K562 (cell line): ENCODE data around the gene MAP3K12. TPM values are rescaled to one million over a fixed set of nuclear protein-coding genes. Genes with fewer than 3 reads are reported as not detected.

Source experiments
- ATAC-seq: fragments of 200-7000 bp; cut with Tn5 transposase; 3 replicates; pipeline ENCODE4 v1.9.1; 2020; ENCODE audit warnings: moderate library complexity
- BruUV-seq: library from RNA; stranded (reverse); fragments of 400-500 nt; replicated peaks from 2 replicates; lab custom pipeline; 2021; lab: Mats Ljungman, UMichigan
- CTCF ChIA-PET: fragments of 300-600 bp; formaldehyde crosslinking; extraction: SDS; loops from one replicate; lab custom pipeline; 2021; ENCODE audit warnings: low intra/inter-chr PET ratio; lab: Yijun Ruan, JAX
- POLR2A ChIA-PET: fragments of 300-600, 350-650 bp; sonication (Branson Sonifier 250); formaldehyde crosslinking; extraction: SDS; loops from one replicate; lab custom pipeline; 2021; ENCODE audit warnings: antibody characterized with exemption, inconsistent platforms; lab: Yijun Ruan, JAX
- DNase-seq, 4 experiments: peaks; one replicate each; pipeline versions ENCODE4 v3.0.0 to v3.0.0-alpha.2; 2011 to 2018; ENCODE audit warnings: low spot score in 3 of 4, mixed read lengths in 3 of 4; ENCODE audit errors: extremely low read depth in 1 of 4
- FAIRE-seq: peaks from 2 replicates; lab custom pipeline; 2011; peaks lifted over from hg19 to GRCh38; lab: Jason Lieb, UNC
- H2AFZ ChIP-seq: 2 replicates; pipeline ENCODE4 v1.6.0; 2011; ENCODE audit warnings: low read depth, low read length, control low read depth, inconsistent platforms
- H3K27ac ChIP-seq: fragments of 200-600 bp; 3 replicates; pipeline ENCODE4 v1.8.0; 2011; ENCODE audit warnings: low read depth, mild to moderate bottlenecking, control low read depth, inconsistent platforms, low read length, moderate library complexity, mixed read lengths; ENCODE audit errors: extremely low read depth
- H3K27me3 ChIP-seq, 2 experiments: fragments of 300-600 bp in 1 of 2; 2 replicates in 1 of 2; 3 replicates in 1 of 2; pipeline versions ENCODE4 v1.6.0 to v1.8.0; 2011; ENCODE audit warnings: inconsistent platforms in 2 of 2, low read length in 2 of 2, mild to moderate bottlenecking in 1 of 2, mixed read lengths in 1 of 2, moderate library complexity in 1 of 2; ENCODE audit not compliant: control insufficient read depth in 2 of 2, insufficient read depth in 2 of 2
- H3K36me3 ChIP-seq: fragments of 300-600 bp; 3 replicates; pipeline ENCODE4 v1.8.0; 2011; ENCODE audit warnings: mild to moderate bottlenecking, low read length, inconsistent platforms; ENCODE audit not compliant: control insufficient read depth, insufficient read depth
- H3K4me1 ChIP-seq, 2 experiments: fragments of 200-600 bp in 1 of 2; replicated peaks in 1 of 2; 2 replicates in 1 of 2; 3 replicates in 1 of 2; pipeline versions ENCODE4 v1.5.1 to v1.8.0; 2011; ENCODE audit warnings: inconsistent platforms in 2 of 2, low read length in 2 of 2, mild to moderate bottlenecking in 1 of 2, mixed read lengths in 1 of 2, moderate library complexity in 1 of 2; ENCODE audit not compliant: control insufficient read depth in 2 of 2, insufficient read depth in 2 of 2
- H3K4me2 ChIP-seq: 2 replicates; pipeline ENCODE4 v1.6.1; 2011; ENCODE audit warnings: low read length, control low read depth, inconsistent platforms, mixed read lengths; ENCODE audit not compliant: insufficient read depth
- H3K4me3 ChIP-seq: fragments of 200-600 bp; sonication (generic), shearing (Covaris generic); 2 replicates; pipeline ENCODE4 v1.5.1; 2016; ENCODE audit warnings: control low read depth, inconsistent platforms
- H3K79me2 ChIP-seq: fragments of 200-600 bp; 3 replicates; pipeline ENCODE4 v1.8.0; 2011; ENCODE audit warnings: low read length, inconsistent platforms; ENCODE audit not compliant: control insufficient read depth, insufficient read depth
- H3K9ac ChIP-seq, 2 experiments: 2 replicates each; pipeline versions ENCODE4 v1.6.0 to v1.6.1; 2011; ENCODE audit warnings: low read depth in 2 of 2, low read length in 2 of 2, control low read depth in 1 of 2, inconsistent platforms in 1 of 2, mild to moderate bottlenecking in 1 of 2, mixed read lengths in 1 of 2; ENCODE audit not compliant: insufficient read depth in 1 of 2
- H3K9me1 ChIP-seq: one replicate; pipeline ENCODE4 v1.6.0; 2011; ENCODE audit warnings: inconsistent platforms, mild to moderate bottlenecking, low read length, moderate library complexity; ENCODE audit not compliant: control insufficient read depth, insufficient read depth
- H3K9me3 ChIP-seq: replicated peaks from 2 replicates; pipeline ENCODE4 v1.5.1; 2011; ENCODE audit warnings: low read depth, low read length, inconsistent platforms; ENCODE audit not compliant: control insufficient read depth, insufficient read depth
- H4K20me1 ChIP-seq: replicated peaks from 2 replicates; pipeline ENCODE4 v1.6.1; 2011; ENCODE audit warnings: low read length, inconsistent platforms, mixed read lengths; ENCODE audit not compliant: control insufficient read depth, insufficient read depth
- ERF ChIP-seq: fragments of 450-650 bp; formaldehyde crosslinking; IDR thresholded peaks from 2 replicates; pipeline ENCODE4 v1.4.0; 2020; ENCODE audit warnings: mild to moderate bottlenecking, mixed read lengths
- GATA2 ChIP-seq: sonication (generic); formaldehyde crosslinking; IDR thresholded peaks from 2 replicates; pipeline ENCODE4 v1.4.0; 2020; ENCODE audit warnings: mild to moderate bottlenecking, missing genetic modification reagents
- HIVEP1 ChIP-seq: fragments of 250-450 bp; sonication (Bioruptor Pico); IDR thresholded peaks from 2 replicates; pipeline ENCODE4 v1.4.0; 2020; ENCODE audit warnings: mild to moderate bottlenecking
- RBFOX2 ChIP-seq: fragments of 200-400 bp; formaldehyde crosslinking; IDR thresholded peaks from 2 replicates; pipeline ENCODE4 v1.6.1; 2017; ENCODE audit warnings: low read depth, mild to moderate bottlenecking, low read length, moderate library complexity
- ZNF436 ChIP-seq: fragments of 250-450, 450-650 bp; sonication (Bioruptor Pico); formaldehyde crosslinking; IDR thresholded peaks from 2 replicates; pipeline ENCODE4 v1.7.0; 2020; ENCODE audit warnings: mild to moderate bottlenecking
- ZNF668 ChIP-seq: fragments of 250-450 bp; sonication (Bioruptor Pico); IDR thresholded peaks from 2 replicates; pipeline ENCODE4 v1.8.0; 2022; ENCODE audit warnings: mild to moderate bottlenecking, inconsistent platforms
- ZNF764 ChIP-seq: fragments of 250-450 bp; sonication (Bioruptor Pico); IDR thresholded peaks from 2 replicates; pipeline ENCODE4 v1.4.0; 2020; ENCODE audit warnings: low read depth, mild to moderate bottlenecking, moderate library complexity
- WGBS: fragments of 100-300 bp; shearing (Covaris generic); methylation state at CpG from one replicate; pipeline ENCODE4 v1.1.6; 2016; ENCODE audit warnings: low coverage, mixed read lengths; ENCODE audit not compliant: insufficient coverage; ENCODE audit errors: missing lambda C conversion rate; 5-methylcytosine and 5-hydroxymethylcytosine counted together
- in situ Hi-C: fragments of 300-500 bp; cut with MboI; formaldehyde crosslinking; loops from 4 replicates; pipeline ENCODE4 v1.15.0; 2018; ENCODE audit warnings: inconsistent platforms, mixed read lengths
- intact Hi-C: fragments of 100-400 bp; cut with micrococcal nuclease; formaldehyde crosslinking; loops from 2 replicates; pipeline ENCODE4 v1.14.2; 2022
- polyA plus RNA-seq, 8 experiments: library from polyadenylated mRNA; depleted of rRNA in 4 of 8; stranded (reverse) in 5 of 8; unstranded in 3 of 8; fragments of >200 nt; fragmentation: Nextera tagmentation in 2 of 8; fragmentation: Illumina TruSeq in 1 of 8; extraction: Ambion mirVana in 2 of 8; extraction: Trizol in 1 of 8; gene quantifications; 2 replicates each; pipeline versions ENCODE4 v1.2.1 to v1.2.3, GENCODE V29; 2011 to 2014; ENCODE audit warnings: inconsistent platforms in 1 of 8, missing spikeins in 1 of 8
- total RNA-seq, 7 experiments: library from RNA; depleted of rRNA in 6 of 7; stranded (reverse); fragments of >200 nt in 6 of 7; fragmentation: Illumina TruSeq in 2 of 7; extraction: Trizol in 2 of 7; gene quantifications; 2 replicates each; pipeline versions ENCODE4 v1.2.1 to v1.2.3, GENCODE V29; 2011 to 2021; ENCODE audit warnings: low replicate concordance in 1 of 7

MAP3K12 gene
- total and polyA plus RNA-seq, 9 of the 15 experiments (the other 6 are each of a cell fraction or from before 2014, with no cell fraction given) = 0.10 to 2.4 (median 1.6) TPM

- Histone ChIP-seq H3K9me3 (no peaks in the 10 kb centered on the region), H3K36me3 (peaks cover 100% of the 10 kb centered on the region), H3K9me1 (no peaks in the 10 kb centered on the region), H3K4me1 (peaks cover 0 to 3% of the 10 kb centered on the region in 2 experiments; a peak in 2 of 5 replicates), H3K4me3 (no peak overlapping the region), H3K79me2 (peaks cover 77% of the 10 kb centered on the region), H3K9ac (no peak overlapping the region), H3K4me2 (no peak overlapping the region), H3K27me3 (no peaks in the 10 kb centered on the region), H4K20me1 (peaks cover 21% of the 10 kb centered on the region), H3K27ac (no peak overlapping the region), H2AFZ (no peak overlapping the region)
- intact Hi-C loops = no loop called here
- in situ Hi-C loops = no loop called here
- ChIA-PET CTCF (no interaction called here), POLR2A (interaction anchor here (1.4 to 8.8 kb wide), 4 partner anchors 7 to 33 kb away, joined by 4 to 99 read pairs (median 46); partner anchors contain the start of gene TARBP2)
- DNase-seq (no peak), ATAC-seq (no peak), FAIRE-seq (no peak)
- no peak for TF ChIP-seq ZNF764 (CRISPR knock-in tag)
- TF ChIP-seq RBFOX2 = 0 out of 2 replicates have a peak, but pooled peaks have one; percentile 29
- 96% methylated on average over 2 of the region's 2 CpGs for WGBS
- TSS peak; percentile 10 for BruUV-seq
Measured at GRCh38 chr12:53467880-53468279, 31.4 kb downstream of the MAP3K12 start.

GRCh38 chr12:53467082-53467481 is 32.2 kb downstream of the MAP3K12 start:
- Histone ChIP-seq H3K4me1 (peaks cover 0 to 3% of the 10 kb centered on the region in 2 experiments; a peak in 2 of 5 replicates), H3K27ac (no peak overlapping the region), H3K79me2 (peaks cover 77% of the 10 kb centered on the region), H2AFZ (no peak overlapping the region), H3K9me3 (no peaks in the 10 kb centered on the region), H3K9ac (no peak overlapping the region), H4K20me1 (peaks cover 22% of the 10 kb centered on the region), H3K9me1 (no peaks in the 10 kb centered on the region), H3K27me3 (no peaks in the 10 kb centered on the region), H3K4me3 (no peak overlapping the region), H3K4me2 (no peak overlapping the region), H3K36me3 (peaks cover 100% of the 10 kb centered on the region)
- no peak for ATAC-seq
- no peak for TF ChIP-seq ERF
- no peak for TF ChIP-seq HIVEP1 (CRISPR knock-in tag)
- no peak for TF ChIP-seq ZNF436
- no peak for TF ChIP-seq ZNF668
- TF ChIP-seq GATA2 = no peak
- BruUV-seq = no TSS peak
- FAIRE-seq = no peak
- no peak for DNase-seq
- WGBS = 88% methylated on average over 5 of the region's 5 CpGs
- intact Hi-C loops = no loop called here
- ChIA-PET POLR2A (interaction anchor here (1.0 to 8.8 kb wide), 4 partner anchors 8 to 34 kb away, joined by 3 to 87 read pairs (median 11); partner anchors contain the start of gene TARBP2), CTCF (no interaction called here)
- in situ Hi-C loops = no loop called here
